ENCODE results near the gene ATF3. TPM values are rescaled to one million over a fixed set of nuclear protein-coding genes. Genes with fewer than 3 reads are reported as not detected.

The ATF3 gene
- total RNA-seq, 1 experiment from 2014 or later: 114 TPM

DNA sequence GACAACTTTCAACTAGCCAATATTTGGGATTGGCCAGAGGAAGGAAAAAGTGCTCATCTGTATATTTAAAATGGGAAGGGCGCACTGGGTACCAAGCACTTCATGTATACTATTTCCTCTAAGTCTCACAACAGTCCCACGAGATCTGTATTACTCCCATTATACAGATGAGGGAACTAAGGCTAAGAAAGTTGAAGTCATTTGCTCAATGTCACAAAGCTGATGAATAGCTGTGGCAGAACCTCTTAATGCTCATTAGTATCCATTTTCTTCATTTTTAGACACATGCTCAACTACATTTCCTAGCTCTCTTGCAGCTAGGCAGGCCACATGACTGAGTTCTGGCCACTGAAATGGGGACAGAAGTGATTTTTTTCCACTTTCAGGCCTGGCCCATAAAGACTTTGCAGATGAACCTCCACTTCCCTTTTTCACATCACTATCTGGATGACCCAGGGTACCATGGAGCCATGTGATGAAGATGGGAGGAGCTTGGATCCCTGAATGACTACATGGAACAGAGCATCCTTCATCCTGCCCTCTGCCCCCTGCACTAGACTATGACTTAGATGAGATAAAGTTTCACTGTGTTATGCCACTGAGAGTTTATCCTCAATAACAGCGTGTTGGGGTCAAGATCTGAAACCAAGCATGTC lies 31.8 kb downstream of the ATF3 start:
- no peak for TF ChIP-seq CTCF (IDR thresholded peaks at IDR 0.05; ENCODE audit: unreplicated experiment)
- Mint-ChIP-seq H3K27me3 (ENCODE audit: insufficient read depth, unreplicated experiment) (peaks cover 46% of the 10 kb centered on the region), H3K27ac (ENCODE audit: low read depth, unreplicated experiment) (no peak overlapping the region), H3K4me3 (ENCODE audit: unreplicated experiment) (no peak overlapping the region), H3K9me3 (ENCODE audit: unreplicated experiment) (no peaks in the 10 kb centered on the region), H3K36me3 (ENCODE audit: insufficient read depth, unreplicated experiment) (no peaks in the 10 kb centered on the region), H3K4me1 (ENCODE audit: insufficient read depth, unreplicated experiment) (peaks cover 16% of the 10 kb centered on the region)
- DNase-seq (ENCODE audit: unreplicated experiment): no peak
- BruUV-seq (replicated peaks): no TSS peak
- CTCF ChIA-PET: interaction anchor here (0.6 to 2.9 kb wide), 14 partner anchors 10 to 570 kb away, joined by 3 to 24 read pairs (median 4); no protein-coding TSS in a partner anchor
- intact Hi-C loops (cut with micrococcal nuclease): no loop called here
- POLR2A ChIA-PET: interaction anchor here (1.3 kb wide), 2 partner anchors 9 to 32 kb away, joined by 4 to 6 read pairs; partner anchors contain the start of gene ATF3

GRCh38 chr1:212641956-212642355 lies 33.4 kb downstream of the ATF3 start:
- intact Hi-C loops (cut with micrococcal nuclease): no loop called here
- Mint-ChIP-seq H3K27me3 (ENCODE audit: insufficient read depth, unreplicated experiment) (peaks cover 55% of the 10 kb centered on the region), H3K27ac (ENCODE audit: low read depth, unreplicated experiment) (no peak overlapping the region), H3K4me3 (ENCODE audit: unreplicated experiment) (no peak overlapping the region), H3K9me3 (ENCODE audit: unreplicated experiment) (no peaks in the 10 kb centered on the region), H3K36me3 (ENCODE audit: insufficient read depth, unreplicated experiment) (no peaks in the 10 kb centered on the region), H3K4me1 (ENCODE audit: insufficient read depth, unreplicated experiment) (peaks cover 8% of the 10 kb centered on the region)
- no TSS peak for BruUV-seq (replicated peaks)
- no peak for DNase-seq (ENCODE audit: unreplicated experiment)
- no peak for TF ChIP-seq CTCF (IDR thresholded peaks at IDR 0.05; ENCODE audit: unreplicated experiment)
- ChIA-PET POLR2A (interaction anchor here (0.7 to 1.3 kb wide), 2 partner anchors 34 to 354 kb away, joined by 3 read pairs; partner anchors contain the start of gene ATF3), CTCF (interaction anchor here (0.6 to 2.9 kb wide), 4 partner anchors 12 to 165 kb away, joined by 3 to 24 read pairs (median 9); no protein-coding TSS in a partner anchor)

DNA sequence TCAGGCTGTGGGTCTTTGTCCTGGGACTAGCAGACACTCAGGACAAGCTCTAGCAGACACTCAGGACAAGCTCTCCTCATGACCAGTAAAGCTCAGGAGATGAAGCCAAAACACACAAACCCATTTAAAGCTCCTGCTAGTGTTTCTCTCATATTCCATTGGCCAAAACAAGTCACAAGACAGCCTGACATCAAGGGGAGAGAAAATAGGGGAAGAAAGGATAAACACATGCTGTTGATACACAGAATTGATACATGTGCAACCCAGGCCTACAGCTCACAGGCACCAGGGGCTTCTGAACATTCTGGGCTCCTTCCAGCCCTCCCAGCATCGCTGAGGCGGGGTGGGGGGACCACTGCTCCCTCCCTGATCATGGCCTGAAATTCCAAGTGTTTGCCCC lies 35.3 kb downstream of the ATF3 start:
- no TSS peak for BruUV-seq (replicated peaks)
- Mint-ChIP-seq H3K4me3 (ENCODE audit: unreplicated experiment) (no peak overlapping the region), H3K36me3 (ENCODE audit: insufficient read depth, unreplicated experiment) (no peaks in the 10 kb centered on the region), H3K27me3 (ENCODE audit: insufficient read depth, unreplicated experiment) (peaks cover 41% of the 10 kb centered on the region), H3K27ac (ENCODE audit: low read depth, unreplicated experiment) (no peak overlapping the region), H3K9me3 (ENCODE audit: unreplicated experiment) (no peaks in the 10 kb centered on the region), H3K4me1 (ENCODE audit: insufficient read depth, unreplicated experiment) (no peaks in the 10 kb centered on the region)
- ChIA-PET POLR2A (interaction anchor here (1.0 kb wide), 1 partner anchor 174 kb away, joined by 3 read pairs; no protein-coding TSS in a partner anchor), CTCF (interaction anchor here (0.6 to 2.5 kb wide), 5 partner anchors 12 to 280 kb away, joined by 4 to 13 read pairs (median 5); no protein-coding TSS in a partner anchor)
- no peak for TF ChIP-seq CTCF (IDR thresholded peaks at IDR 0.05; ENCODE audit: unreplicated experiment)
- intact Hi-C loops (cut with micrococcal nuclease): no loop called here
- no peak for DNase-seq (ENCODE audit: unreplicated experiment)

GRCh38 chr1:212644866-212645545 lies 36.4 kb downstream of the ATF3 start:
- intact Hi-C loops (cut with micrococcal nuclease): no loop called here
- ChIA-PET CTCF (interaction anchor here (0.5 to 1.6 kb wide), 4 partner anchors 14 to 261 kb away, joined by 3 to 7 read pairs (median 4); no protein-coding TSS in a partner anchor), POLR2A (interaction anchor here (0.6 kb wide), 1 partner anchor 26 kb away, joined by 3 read pairs; no protein-coding TSS in a partner anchor)
- H3K27ac Mint-ChIP-seq (ENCODE audit: low read depth, unreplicated experiment): no peak overlapping the region
- no TSS peak for BruUV-seq (replicated peaks)
- H3K27me3 Mint-ChIP-seq (ENCODE audit: insufficient read depth, unreplicated experiment): peaks cover 30% of the 10 kb centered on the region
- H3K4me3 Mint-ChIP-seq (ENCODE audit: unreplicated experiment): no peak overlapping the region
- H3K4me1 Mint-ChIP-seq (ENCODE audit: insufficient read depth, unreplicated experiment): no peaks in the 10 kb centered on the region
- no peaks in the 10 kb centered on the region for H3K36me3 Mint-ChIP-seq (ENCODE audit: insufficient read depth, unreplicated experiment)
- H3K9me3 Mint-ChIP-seq (ENCODE audit: unreplicated experiment): no peaks in the 10 kb centered on the region
- TF ChIP-seq CTCF (IDR thresholded peaks at IDR 0.05; ENCODE audit: unreplicated experiment): no peak
- DNase-seq (ENCODE audit: unreplicated experiment): no peak

Data from MCF 10A (cell line).